ENCODE results near the gene FCGR2B.
"Not testable (repeated sequence)": the region's sequence is repeated elsewhere in the genome, so short reads cannot be mapped to it uniquely, and the experiment has no call there.

The FCGR2B gene

DNA sequence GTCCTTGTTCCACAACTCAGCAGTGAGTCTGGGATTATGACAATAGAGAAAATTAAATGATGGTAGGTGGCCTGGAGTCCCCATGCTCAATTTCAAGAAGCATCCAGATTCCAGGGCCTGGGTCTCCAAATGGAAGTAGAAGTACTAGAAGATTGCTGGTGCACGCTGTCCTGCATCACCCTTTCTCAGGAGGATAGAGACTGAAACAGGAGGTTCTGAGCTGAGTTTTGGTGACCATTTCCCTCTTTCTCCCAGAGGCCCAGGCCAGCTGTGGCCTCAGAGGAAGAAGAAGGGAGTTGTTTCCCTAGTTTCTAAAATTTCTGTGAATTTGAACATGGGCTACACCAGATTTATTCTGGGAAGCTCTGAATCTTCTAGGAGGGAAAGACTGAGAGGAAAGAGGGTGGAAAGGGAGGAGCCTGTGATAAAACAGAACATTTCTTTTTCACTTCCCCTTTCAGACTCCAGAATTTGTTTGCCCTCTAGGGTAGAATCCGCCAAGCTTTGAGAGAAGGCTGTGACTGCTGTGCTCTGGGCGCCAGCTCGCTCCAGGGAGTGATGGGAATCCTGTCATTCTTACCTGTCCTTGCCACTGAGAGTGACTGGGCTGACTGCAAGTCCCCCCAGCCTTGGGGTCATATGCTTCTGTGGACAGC lies at the start of gene FCGR2B:
FCGR2B (plus strand) TSS at position 460 of the 656 bp plus-strand sequence; CDS start at position 559, 99 bp downstream.
- DNase-seq (ENCODE audit: low read depth), result not testable (repeated sequence)

DNA sequence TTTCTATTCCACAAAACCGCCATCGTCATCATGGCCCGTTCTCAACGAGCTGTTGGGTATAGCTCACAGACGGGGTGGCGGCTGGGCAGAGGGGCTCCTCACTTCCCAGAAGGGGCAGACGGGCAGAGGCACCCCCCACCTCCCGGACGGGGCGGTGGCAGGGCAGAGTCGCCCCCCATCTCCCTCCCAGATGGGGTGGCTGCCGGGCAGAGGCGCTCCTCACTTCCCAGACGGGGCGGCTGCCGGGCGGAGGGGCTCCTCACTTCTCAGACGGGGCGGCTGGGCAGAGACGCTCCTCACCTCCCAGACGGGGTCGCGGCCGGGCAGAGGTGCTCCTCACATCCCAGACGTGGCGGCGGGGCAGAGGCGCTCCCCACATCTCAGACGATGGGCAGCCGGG lies 46.5 kb upstream of the FCGR2B start:
- DNase-seq (ENCODE audit: low read depth), result not testable (repeated sequence)

GRCh38 chr1:161618517-161618916 lies 44.4 kb upstream of the FCGR2B start:
- DNase-seq (ENCODE audit: low read depth), result not testable (repeated sequence)

GRCh38 chr1:161620399-161620798 lies 42.5 kb upstream of the FCGR2B start:
- DNase-seq (ENCODE audit: low read depth), result not testable (repeated sequence)

GRCh38 chr1:161621181-161622000 lies 41.6 kb upstream of the FCGR2B start:
- DNase-seq (ENCODE audit: low read depth), result peak; percentile 54

- DNase-seq (ENCODE audit: low read depth), result not testable (repeated sequence)
Observed at GRCh38 chr1:161622054-161622453, 40.9 kb upstream of the FCGR2B start.

DNA sequence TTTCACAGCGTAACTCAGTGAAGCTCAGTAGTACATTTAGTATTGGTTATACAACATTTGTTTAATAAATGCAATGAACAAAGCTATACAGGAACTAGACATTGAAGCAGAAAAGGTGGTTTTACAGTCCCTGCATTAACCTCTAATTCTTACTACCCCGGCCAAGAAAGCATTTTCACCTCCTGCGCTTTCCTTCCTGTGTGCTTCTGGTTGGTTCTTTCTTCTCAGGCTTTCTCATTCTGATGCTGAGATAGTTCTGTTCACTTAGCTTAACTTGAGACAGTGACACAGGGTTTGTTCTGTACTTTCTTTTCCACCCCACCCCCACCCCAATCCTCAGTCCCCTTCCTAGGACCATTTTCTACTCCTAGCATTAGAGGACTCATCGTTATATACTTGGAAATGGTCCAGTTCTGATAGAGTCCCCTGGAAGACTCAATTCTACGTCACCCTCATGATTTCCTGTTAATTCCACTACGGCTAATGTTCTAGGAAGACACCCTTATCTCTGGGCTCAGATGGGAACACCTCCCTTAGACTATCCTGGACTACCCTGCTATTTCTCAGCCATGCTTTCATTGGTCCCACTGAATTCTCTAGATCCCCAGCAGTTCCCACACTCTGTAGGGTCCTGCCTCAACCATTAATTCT lies 39.4 kb upstream of the FCGR2B start:
- not testable (repeated sequence) for DNase-seq (ENCODE audit: low read depth)

GRCh38 chr1:161624605-161625004 lies 38.3 kb upstream of the FCGR2B start:
- not testable (repeated sequence) for DNase-seq (ENCODE audit: low read depth)

GRCh38 chr1:161626445-161627146 lies 36.3 kb upstream of the FCGR2B start:
- DNase-seq (ENCODE audit: low read depth), result not testable (repeated sequence)

- DNase-seq (ENCODE audit: low read depth), result not testable (repeated sequence)
Observed at GRCh38 chr1:161630128-161630742, 32.7 kb upstream of the FCGR2B start.

DNA sequence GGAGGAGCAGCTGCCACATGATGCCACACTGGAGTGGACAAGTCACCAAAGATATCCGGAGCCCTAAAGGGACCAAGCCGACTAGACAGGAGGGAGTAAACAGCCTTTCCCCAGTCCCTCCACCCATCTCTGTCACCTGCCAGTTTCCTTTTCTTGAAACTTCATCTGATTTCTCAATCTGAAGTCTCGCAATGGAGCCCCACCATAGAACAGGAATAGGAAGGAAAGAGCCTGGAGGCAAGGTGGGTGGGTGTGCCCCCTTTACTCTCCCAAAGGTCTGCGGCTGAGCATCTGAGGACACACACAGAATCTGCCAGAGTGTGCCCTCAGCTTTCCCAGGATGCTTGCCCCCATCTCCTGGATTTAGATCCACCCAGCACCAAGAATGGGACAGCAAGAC lies 31.9 kb upstream of the FCGR2B start, which contains the start of gene FCGR3B:
FCGR3B (minus strand) TSS at position 101 of the 400 bp plus-strand sequence; CDS start at position 19, 82 bp downstream.
- DNase-seq (ENCODE audit: low read depth), result no peak

- not testable (repeated sequence) for DNase-seq (ENCODE audit: low read depth)
Observed at GRCh38 chr1:161634993-161635392, 27.9 kb upstream of the FCGR2B start.

DNA sequence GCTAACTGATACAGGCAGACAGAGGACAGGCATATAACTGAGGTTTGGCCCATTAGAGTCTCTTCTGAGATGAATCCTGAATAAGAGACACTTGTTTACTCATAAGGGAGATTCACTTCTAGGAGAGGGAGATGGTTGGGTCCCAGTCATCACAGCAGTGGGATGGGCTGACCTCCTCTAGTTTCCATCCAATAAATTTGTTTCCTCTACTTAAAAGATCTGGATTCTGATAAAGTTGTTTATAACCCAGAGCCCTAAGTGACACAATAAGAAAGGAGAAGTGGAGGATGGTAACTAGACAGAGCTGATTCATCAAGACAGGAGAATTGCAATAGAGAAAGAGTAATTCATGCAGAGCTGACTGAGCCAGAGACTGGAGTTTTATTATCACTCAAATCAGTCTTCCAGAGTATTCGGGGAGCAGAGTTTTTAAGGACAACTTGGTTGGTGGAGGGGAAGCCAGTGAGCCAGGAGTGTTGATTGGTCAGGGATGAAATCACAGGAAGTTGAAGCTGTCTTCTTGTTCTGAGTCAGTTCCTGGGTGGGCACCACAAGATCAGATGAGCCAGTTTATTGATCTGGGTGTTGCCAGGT lies 26.7 kb upstream of the FCGR2B start:
- not testable (repeated sequence) for DNase-seq (ENCODE audit: low read depth)

DNA sequence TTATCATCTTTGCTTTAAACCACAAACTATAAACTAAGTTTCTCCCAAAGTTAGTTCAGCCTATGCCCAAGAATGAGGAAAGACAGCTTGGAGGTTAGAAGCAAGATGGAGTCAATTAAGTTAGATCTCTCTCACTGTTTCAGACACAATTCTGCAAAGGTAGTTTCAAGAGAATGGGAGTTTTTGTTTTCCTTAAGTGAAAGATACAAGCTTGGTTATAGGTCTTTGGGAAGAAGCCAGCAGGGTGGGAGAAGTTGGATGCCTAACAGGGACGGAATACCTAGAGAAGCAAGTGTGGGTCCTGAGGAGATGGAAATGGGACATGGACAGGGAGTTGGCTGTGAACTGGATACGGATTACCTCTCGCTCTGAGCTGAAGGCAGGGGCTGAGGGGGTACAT lies 26.0 kb upstream of the FCGR2B start:
- DNase-seq (ENCODE audit: low read depth), result not testable (repeated sequence)

DNA sequence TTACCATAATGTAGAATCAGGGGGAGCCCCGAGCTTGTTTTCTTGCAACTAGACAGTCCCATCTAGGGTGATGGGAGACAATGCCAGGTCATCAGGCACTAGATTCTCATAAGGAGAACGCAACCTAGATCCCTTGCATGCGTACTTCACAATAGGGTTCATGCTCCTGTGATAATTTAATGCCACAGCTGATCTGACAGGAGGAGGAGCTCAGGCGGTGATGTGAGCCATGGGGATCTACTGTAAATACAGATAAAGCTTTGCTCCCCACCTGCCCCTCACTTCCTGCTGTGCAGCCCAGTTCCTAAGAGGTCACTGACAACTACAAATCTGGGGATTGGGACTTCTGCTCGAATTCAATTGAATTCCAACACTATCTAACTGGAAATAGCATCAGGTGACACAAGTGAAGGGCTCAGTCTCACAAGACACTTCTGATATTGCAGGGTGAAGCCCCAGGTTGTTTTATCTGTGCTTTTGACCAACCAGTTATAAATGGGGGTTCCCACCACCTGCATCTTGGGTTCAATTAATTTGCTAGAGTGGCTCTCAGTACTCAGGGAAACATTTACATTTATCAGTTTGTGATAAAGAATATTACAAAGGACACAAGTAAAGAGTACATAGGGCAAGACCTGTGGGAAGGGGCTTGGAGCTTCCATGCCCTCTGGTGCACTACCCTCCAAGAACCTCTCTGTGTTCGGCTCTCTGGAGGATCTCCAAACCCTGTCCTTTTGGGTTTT lies 24.5 kb upstream of the FCGR2B start:
- not testable (repeated sequence) for DNase-seq (ENCODE audit: low read depth)

DNA sequence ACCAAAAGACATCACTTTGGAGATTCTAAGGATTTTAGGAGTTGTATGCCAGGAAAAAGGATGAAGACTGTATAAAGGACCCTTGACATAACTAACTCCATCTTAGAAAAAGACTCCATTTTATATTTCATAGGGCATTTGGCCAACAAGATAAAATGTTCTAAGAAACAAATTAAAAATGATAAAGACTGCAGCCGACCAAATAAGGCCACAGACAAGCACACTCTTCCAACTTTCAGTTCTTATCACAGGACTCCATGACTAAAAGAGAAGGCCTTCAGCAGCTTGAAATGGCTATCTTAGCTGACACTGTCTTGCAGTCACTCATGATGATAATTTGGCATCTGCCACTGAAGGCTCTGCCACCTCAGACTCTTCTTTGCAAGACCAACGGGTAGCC lies 23.7 kb upstream of the FCGR2B start:
- DNase-seq (ENCODE audit: low read depth), result not testable (repeated sequence)

DNA sequence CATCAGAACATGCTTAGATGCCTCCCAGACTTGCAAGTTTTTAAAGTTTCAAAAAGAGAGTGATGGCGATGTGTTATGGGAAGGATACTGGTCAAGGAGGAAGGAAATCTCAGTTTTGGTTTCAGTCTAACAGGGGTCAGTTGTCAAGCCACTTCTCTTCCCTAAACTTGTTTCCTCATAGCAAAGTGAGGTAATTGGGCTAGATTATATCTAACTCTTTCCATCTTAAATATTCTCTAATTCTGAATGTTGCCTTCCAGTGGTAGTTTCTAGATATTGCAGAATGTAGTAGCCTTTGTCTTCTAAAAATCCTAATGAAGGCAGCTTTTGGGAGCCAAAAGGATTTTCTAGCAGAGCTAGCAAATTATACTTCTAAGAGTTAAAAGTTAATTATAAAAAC lies 20.2 kb upstream of the FCGR2B start:
- DNase-seq (ENCODE audit: low read depth), result not testable (repeated sequence)

DNA sequence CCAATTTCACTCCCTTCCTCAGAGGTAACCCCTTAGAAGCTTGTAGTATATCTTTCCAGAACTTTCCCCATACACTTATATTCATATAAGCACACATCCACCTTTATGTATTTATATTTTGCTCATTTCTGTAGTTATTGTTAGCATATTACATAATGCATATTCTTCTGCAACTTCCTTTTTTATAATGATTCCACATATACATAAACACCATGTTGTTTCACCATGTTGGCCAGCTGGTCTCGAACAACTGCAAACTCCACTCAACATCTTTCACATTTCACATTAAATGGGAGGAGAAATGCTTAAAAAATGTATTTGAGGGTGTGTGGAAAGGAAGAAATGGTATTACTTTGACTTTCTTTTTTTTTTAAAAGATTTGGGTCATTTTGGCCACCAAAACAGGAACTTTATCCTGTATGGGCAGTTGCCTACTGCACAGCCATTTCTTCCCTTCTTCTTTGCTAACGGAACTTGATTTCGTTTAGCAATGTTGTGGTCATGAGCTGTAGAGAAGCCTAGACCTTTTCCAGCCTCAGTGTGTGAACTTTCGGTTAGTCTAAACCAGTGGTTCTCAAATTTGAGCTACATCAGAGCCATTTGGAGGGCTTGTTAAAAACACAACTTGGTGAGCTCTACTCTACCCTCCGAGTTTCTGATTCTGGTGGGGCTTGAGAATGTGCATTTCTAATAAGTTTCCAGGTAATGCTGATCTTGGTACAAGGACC lies 19.3 kb upstream of the FCGR2B start:
- not testable (repeated sequence) for DNase-seq (ENCODE audit: low read depth)

DNA sequence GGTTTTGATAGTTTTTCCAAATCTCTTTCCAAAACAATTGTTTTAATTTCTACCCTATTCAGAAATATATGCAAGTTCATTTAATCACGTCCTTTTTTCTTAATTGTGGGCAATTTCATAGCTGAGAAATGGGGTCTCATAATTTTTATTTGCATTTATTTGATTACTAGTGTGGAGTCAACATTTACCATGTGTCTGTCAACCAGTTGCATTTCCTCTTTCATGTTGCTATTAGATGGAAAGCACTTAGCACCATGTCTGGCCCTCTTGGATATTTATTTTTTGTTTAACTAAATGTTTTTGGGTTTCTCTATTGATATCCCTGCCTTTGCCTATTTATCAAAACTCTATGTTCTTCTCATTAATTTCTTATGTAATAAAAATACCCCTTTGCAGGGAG lies 18.1 kb upstream of the FCGR2B start:
- not testable (repeated sequence) for DNase-seq (ENCODE audit: low read depth)
